ENCODE results near the gene JDP2. TPM values are rescaled to one million over a fixed set of nuclear protein-coding genes. Genes with fewer than 3 reads are reported as not detected.
A peak's percentile ranks its signal among the peaks of the same experiment; 100 is the strongest.

Gene JDP2
- total RNA-seq, 2 donors from 2014 or later = 15.7 to 23.1 TPM

DNA sequence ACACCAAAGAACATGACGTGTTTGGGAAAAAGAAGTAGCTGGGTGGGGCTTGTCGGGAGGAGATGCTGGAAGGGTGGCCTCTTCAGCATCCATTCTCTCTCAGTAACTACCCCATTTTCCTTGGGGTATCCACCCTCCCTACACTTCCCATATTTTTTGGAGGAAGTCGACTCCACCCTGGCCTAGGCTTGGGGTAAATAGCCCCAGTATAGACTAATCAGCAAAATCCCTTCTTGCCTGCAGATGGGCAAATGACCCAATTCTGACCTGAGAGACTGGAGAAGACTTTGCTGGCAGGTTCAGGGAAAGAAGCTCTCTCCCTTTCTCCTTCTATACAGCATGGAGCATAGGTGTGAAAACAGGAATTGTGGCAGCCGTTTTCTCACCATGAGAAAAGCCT lies 28.5 kb upstream of the JDP2 start:
- no peaks in the 10 kb centered on the region for H3K36me3 ChIP-seq (ENCODE audit: control insufficient read depth, insufficient read depth, low read length)
- H3K4me1 ChIP-seq (ENCODE audit: control insufficient read depth, insufficient read depth, low read length) = peaks cover 6% of the 10 kb centered on the region
- Mint-ChIP-seq H3K27ac (no peak overlapping the region), H3K27me3 (ENCODE audit: insufficient read depth) (peaks cover 7% of the 10 kb centered on the region), H3K9me3 (peaks cover 4% of the 10 kb centered on the region), H3K4me1 (peaks cover 7% of the 10 kb centered on the region), H3K4me3 (no peak overlapping the region), H3K36me3 (ENCODE audit: low read depth) (no peaks in the 10 kb centered on the region)
- H3K4me3 ChIP-seq (ENCODE audit: low read length) = no peak overlapping the region
- TF ChIP-seq CTCF (conservative IDR thresholded peaks at IDR 0.05) = no peak
- no peak for DNase-seq
- H3K27ac ChIP-seq (ENCODE audit: low read depth, low read length) = no peak overlapping the region
- no peak overlapping the region for H3K9ac ChIP-seq (ENCODE audit: extremely low read depth, low read length, poor library complexity, severe bottlenecking)
- WGBS, 2 experiments (ENCODE audit: insufficient coverage in 1 of 2, insufficient read length in 1 of 2) = 85 to 95% methylated on average over 4 of the region's 4 CpGs
- H3K27me3 ChIP-seq (ENCODE audit: control insufficient read depth, insufficient read depth, low read length, poor library complexity, severe bottlenecking) = no peaks in the 10 kb centered on the region
- H3K9me3 ChIP-seq (ENCODE audit: control insufficient read depth, low read length) = peaks cover 5% of the 10 kb centered on the region

DNA sequence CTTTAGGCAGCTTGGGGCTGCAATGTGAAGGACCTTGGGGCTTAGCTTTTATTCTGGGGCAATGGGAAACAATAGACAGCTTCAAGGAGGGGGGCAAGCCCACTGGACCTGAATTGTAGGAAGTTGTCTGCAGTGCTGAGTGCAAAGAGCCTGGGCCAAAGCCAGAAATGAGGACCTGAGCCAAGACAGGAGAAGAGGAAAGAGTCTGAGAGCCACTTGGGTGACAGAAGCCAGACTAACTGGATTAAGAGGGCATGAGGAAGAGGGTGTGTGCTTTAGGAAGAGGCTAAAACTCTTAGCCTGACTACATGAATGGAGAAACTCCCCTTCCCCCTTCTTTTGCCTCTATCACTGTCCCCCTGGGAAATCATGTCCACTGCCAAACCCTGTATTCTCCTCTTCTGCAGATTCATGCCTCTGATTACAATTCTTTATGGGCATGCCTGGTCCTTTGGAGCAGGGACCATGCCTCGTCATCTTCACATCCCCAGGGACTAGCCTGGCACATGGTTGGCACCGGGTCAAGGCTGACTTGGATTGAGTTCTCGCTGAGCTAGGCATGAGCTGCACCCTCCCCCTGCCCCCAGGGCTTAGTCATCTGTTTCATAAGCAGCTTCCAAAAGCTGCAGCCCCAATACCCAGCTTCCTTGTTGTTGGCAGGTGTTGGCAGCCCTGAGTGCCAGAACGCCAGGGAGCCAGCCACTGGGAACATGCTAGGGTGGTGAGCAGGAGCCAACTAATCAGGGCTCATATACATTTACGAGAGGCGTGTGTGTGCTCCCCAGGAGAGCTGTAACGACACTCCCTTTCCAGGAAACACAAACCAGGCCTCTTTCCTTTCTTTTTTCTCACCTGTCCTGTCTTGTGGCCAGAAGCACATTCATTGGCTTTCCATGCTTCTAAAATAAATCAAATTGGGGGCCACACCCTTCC lies 27.7 kb upstream of the JDP2 start:
- H3K27ac ChIP-seq (ENCODE audit: low read depth, low read length) = no peak overlapping the region
- Mint-ChIP-seq H3K27ac (no peak overlapping the region), H3K9me3 (peaks cover 4% of the 10 kb centered on the region), H3K4me1 (peaks cover 7% of the 10 kb centered on the region), H3K4me3 (no peak overlapping the region), H3K36me3 (ENCODE audit: low read depth) (no peaks in the 10 kb centered on the region), H3K27me3 (ENCODE audit: insufficient read depth) (peaks cover 7% of the 10 kb centered on the region)
- no peak overlapping the region for H3K4me3 ChIP-seq (ENCODE audit: low read length)
- H3K4me1 ChIP-seq (ENCODE audit: control insufficient read depth, insufficient read depth, low read length) = peaks cover 6% of the 10 kb centered on the region
- no peak overlapping the region for H3K9ac ChIP-seq (ENCODE audit: extremely low read depth, low read length, poor library complexity, severe bottlenecking)
- no peak for TF ChIP-seq CTCF (conservative IDR thresholded peaks at IDR 0.05)
- 73 to 80% methylated on average over 7 of the region's 7 CpGs for WGBS, 2 experiments (ENCODE audit: insufficient coverage in 1 of 2, insufficient read length in 1 of 2)
- H3K36me3 ChIP-seq (ENCODE audit: control insufficient read depth, insufficient read depth, low read length) = no peaks in the 10 kb centered on the region
- H3K9me3 ChIP-seq (ENCODE audit: control insufficient read depth, low read length) = peaks cover 5% of the 10 kb centered on the region
- no peak for DNase-seq
- H3K27me3 ChIP-seq (ENCODE audit: control insufficient read depth, insufficient read depth, low read length, poor library complexity, severe bottlenecking) = no peaks in the 10 kb centered on the region

- Mint-ChIP-seq H3K4me1 (peaks cover 7% of the 10 kb centered on the region), H3K4me3 (no peak overlapping the region), H3K27me3 (ENCODE audit: insufficient read depth) (peaks cover 7% of the 10 kb centered on the region), H3K9me3 (peaks cover 4% of the 10 kb centered on the region), H3K27ac (peak overlapping the region; percentile 74), H3K36me3 (ENCODE audit: low read depth) (no peaks in the 10 kb centered on the region)
- peaks cover 5% of the 10 kb centered on the region for H3K9me3 ChIP-seq (ENCODE audit: control insufficient read depth, low read length)
- H3K4me1 ChIP-seq (ENCODE audit: control insufficient read depth, insufficient read depth, low read length) = peaks cover 6% of the 10 kb centered on the region
- no peak for TF ChIP-seq CTCF (conservative IDR thresholded peaks at IDR 0.05)
- no peak overlapping the region for H3K4me3 ChIP-seq (ENCODE audit: low read length)
- 62 to 77% methylated on average over 8 to 10 of the region's 10 CpGs for WGBS, 2 experiments (ENCODE audit: insufficient coverage in 1 of 2, insufficient read length in 1 of 2)
- no peaks in the 10 kb centered on the region for H3K27me3 ChIP-seq (ENCODE audit: control insufficient read depth, insufficient read depth, low read length, poor library complexity, severe bottlenecking)
- no peaks in the 10 kb centered on the region for H3K36me3 ChIP-seq (ENCODE audit: control insufficient read depth, insufficient read depth, low read length)
- H3K27ac ChIP-seq (ENCODE audit: low read depth, low read length) = no peak overlapping the region
- DNase-seq = peak; percentile 84
- no peak overlapping the region for H3K9ac ChIP-seq (ENCODE audit: extremely low read depth, low read length, poor library complexity, severe bottlenecking)
These were observed 26.5 kb upstream of the JDP2 start for GRCh38 chr14:75401361-75401760.

Data from endodermal cell (in vitro differentiated cells).